Choroid plexus epithelial cell (primary cell): ENCODE results near the gene HAX1.
"Not testable (repeated sequence)": the region's sequence is repeated elsewhere in the genome, so short reads cannot be mapped to it uniquely, and the experiment has no call there.

Experiments used
- DNase-seq: peaks from one replicate; pipeline ENCODE4 v3.0.0-alpha.2; 2010; ENCODE audit warnings: low read depth
- H3K4me3 ChIP-seq: 2 replicates; pipeline ENCODE4 v1.5.1; 2011; ENCODE audit warnings: low read depth, mild to moderate bottlenecking, control low read depth, low read length, moderate library complexity
- TF ChIP-seq, protein P1 (sequence below): conservative IDR thresholded peaks from 2 replicates; pipeline ENCODE4 v1.5.1; 2011; ENCODE audit warnings: low read depth, mild to moderate bottlenecking, control low read depth, inconsistent platforms, low read length, moderate library complexity

HAX1 gene

DNA sequence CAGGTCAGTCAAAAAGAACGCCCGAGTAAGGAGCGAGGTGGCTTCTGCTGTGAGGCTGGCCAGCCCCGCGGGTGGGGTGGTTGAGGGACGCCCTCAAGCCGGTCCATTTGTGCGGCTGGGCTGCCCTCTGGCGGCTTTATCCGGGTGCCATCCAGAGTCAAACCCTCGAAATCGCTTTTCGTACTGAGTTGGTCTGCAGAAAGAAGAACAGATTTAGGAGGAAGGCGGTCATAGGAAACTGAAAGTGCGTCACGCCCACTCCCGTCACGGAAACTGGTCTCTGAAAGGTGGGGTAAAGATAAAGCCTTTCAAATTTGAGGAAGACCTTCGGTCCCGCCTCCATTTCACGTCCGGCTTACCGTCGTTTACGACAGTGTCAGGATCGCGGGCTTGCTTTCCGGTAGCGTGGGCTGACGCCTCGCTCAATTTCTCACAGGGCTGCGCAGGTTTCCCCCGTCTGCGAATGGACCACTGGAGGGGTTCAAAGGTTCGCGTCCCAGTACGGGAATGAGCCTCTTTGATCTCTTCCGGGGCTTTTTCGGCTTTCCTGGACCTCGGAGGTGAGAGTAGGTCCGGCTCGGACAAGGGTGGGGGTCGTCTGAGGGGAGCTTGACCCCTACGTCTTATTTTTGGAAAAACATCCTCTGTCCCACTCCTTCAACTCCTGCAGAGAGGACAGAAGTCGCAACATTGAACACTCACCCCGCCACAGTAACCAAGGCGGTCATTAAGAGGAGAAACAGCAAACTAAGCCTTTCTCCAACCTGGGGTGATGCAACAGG is at the start of gene HAX1:
Gene HAX1, plus strand, starts transcription at position 413 of the 782 bp plus-strand sequence. Its CDS starts 95 bp downstream, at position 508.
- TF ChIP-seq, protein P1, sequence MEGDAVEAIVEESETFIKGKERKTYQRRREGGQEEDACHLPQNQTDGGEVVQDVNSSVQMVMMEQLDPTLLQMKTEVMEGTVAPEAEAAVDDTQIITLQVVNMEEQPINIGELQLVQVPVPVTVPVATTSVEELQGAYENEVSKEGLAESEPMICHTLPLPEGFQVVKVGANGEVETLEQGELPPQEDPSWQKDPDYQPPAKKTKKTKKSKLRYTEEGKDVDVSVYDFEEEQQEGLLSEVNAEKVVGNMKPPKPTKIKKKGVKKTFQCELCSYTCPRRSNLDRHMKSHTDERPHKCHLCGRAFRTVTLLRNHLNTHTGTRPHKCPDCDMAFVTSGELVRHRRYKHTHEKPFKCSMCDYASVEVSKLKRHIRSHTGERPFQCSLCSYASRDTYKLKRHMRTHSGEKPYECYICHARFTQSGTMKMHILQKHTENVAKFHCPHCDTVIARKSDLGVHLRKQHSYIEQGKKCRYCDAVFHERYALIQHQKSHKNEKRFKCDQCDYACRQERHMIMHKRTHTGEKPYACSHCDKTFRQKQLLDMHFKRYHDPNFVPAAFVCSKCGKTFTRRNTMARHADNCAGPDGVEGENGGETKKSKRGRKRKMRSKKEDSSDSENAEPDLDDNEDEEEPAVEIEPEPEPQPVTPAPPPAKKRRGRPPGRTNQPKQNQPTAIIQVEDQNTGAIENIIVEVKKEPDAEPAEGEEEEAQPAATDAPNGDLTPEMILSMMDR, result peak; percentile 81
- DNase-seq, result peak; percentile 97
- H3K4me3 ChIP-seq, result peak within 1 kb of the TSS; percentile 92

DNA sequence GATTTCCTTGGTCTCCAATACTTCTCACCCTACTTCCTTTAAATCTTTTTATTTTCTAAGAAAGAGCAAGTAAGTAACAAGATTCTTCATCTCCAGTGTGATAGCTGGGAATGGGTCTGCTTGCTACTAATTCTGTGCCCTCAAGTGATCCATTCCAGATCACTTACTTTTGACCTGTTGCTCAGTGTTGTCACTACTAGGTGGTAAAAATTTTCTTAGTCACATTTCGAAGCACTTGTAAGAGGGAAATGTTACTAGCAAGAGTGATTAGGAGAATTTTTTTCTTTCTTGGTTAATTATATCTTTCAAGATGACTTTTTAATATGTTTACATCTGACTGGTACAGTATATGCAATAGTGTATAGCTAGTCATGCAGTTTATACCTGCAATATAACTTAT is 49.5 kb upstream of the HAX1 start:
- H3K4me3 ChIP-seq, result no peak overlapping the region
- no peak for DNase-seq
- TF ChIP-seq, protein P1, result no peak

DNA sequence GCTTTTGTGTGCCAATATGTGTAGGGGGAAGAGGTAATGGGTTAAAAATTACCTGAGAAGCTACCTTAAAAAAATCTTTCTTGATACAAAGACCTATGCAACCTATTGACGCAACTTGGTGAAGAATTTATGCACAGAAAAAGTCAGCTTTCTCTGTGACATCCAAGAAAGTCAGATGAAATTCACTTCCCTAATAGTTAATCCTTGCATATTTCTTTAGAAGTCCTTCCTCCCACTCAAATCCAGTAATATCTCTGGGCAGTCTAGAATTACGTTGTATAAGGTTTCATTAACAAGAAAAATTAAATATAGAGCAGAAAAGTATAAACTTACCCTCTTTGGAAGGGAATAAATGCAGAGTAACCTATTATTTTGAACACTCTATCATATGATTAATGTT is 48.8 kb upstream of the HAX1 start:
- H3K4me3 ChIP-seq, result no peak overlapping the region
- DNase-seq, result no peak
- TF ChIP-seq, protein P1, result no peak

DNA sequence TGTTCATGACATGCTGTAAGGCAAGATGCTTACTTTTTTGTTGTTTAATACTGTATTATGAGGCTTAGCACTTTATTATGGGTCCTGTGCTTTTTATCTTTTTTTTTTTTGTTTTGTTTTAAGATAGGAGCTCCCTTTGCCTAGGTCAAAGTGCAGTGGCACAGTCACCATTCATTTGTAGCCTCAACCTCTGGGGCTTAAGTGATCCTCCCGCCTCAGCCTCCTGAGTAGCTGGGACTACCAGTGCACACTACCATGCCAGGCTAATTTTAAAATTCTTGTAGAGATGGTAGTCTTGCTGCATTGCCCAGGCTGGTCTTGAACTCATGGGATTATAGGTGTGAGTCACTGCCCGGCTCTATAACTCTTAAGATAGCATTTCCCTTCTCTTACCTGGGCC is 47.1 kb upstream of the HAX1 start:
- H3K4me3 ChIP-seq, result no peak overlapping the region
- no peak for DNase-seq
- TF ChIP-seq, protein P1, result no peak

DNA sequence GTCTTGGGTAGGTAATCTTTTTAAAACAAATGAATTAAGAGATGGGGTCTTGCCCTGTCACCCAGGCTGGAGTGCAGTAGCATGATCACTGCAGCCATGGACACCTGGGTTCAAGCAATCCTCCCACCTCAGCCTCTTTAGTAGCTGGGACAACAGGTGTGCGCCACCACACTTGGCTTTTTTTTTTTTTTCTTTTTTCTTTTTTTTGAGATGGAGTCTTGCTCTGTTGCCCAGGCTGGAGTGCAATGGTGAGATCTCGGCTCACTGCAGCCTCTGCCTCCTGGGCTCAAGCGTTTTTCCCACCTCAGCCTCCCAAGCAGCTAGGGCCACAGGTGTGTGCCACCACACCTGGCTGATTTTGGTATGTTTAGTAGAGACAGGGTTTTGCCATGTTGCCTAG is 41.3 kb upstream of the HAX1 start:
- H3K4me3 ChIP-seq, DNase-seq: not testable (repeated sequence)

DNA sequence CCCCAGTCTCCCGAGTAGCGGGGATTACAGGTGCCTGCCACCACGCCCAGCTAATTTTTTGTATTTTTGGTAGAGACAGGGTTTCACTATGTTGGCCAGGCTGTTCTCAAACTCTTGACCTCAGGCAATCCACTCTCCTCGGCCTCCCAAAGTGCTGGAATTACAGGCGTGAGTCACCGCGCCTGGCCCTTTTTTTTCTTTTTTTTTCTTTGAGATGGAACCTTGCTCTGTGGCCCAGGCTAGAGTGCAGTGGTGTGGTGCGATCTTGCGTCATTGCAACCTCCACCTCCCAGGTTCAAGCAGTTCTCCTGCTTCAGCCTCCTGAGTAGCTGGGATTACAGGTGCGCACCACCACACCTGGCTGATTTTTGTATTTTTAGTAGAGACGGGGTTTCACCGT is 39.3 kb upstream of the HAX1 start:
- not testable (repeated sequence) for H3K4me3 ChIP-seq, DNase-seq

DNA sequence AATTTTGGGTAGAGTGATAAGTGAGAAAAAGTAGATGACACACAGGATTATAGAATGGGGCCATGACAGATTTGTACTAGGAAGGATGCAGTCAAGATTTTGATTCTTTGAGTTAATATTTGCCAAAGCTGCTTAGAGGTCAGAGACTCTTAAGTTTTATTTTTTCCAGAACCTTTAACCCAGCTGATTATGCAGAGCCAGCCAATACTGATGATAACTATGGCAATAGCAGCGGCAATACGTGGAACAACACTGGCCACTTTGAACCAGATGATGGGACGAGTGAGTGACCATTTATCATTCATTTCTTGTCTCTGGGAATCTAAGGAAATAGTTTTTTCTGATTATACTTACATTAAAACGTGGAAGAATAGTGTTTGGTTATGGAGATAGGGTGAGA is 35.6 kb upstream of the HAX1 start:
- DNase-seq, result no peak
- H3K4me3 ChIP-seq, result no peak overlapping the region
- TF ChIP-seq, protein P1, result no peak

DNA sequence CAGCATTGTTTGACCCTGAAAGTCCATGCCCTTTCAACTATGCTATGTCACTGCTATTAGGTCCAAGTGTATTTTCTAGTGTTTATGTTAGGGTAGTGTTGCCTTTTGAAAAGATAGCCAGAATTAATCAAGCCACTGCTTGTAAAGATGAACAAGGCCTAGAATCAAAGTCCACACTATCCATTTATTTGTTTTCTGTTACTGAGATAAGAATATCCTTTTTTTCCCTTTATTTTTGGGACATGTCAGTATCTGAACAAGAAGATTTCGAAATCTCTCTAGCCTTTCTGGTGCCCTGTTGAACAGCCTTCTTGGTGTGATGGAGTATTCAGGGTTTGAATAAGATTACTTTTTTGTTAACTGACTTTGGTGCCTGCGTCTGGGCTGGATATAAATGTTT is 35.0 kb upstream of the HAX1 start:
- no peak overlapping the region for H3K4me3 ChIP-seq
- no peak for DNase-seq
- TF ChIP-seq, protein P1, result no peak
